OCI-M2 (cell line): ENCODE results near the gene LRRC8E.
"Not testable (repeated sequence)": the region's sequence is repeated elsewhere in the genome, so short reads cannot be mapped to it uniquely, and the experiment has no call there.

Source experiments
- DNase-seq: peaks from one replicate; lab custom pipeline; 2025; ENCODE audit not compliant: unreplicated experiment; lab: John Stamatoyannopoulos, UW

LRRC8E gene

GRCh38 chr19:7883796-7884570 is 4.3 kb upstream of the LRRC8E start:
- no peak for DNase-seq

GRCh38 chr19:7885818-7886217 is 2.5 kb upstream of the LRRC8E start:
- DNase-seq = no peak

- DNase-seq = no peak
Observed at GRCh38 chr19:7887408-7888144, 734 bp upstream of the LRRC8E start.

GRCh38 chr19:7888826-7889217 is 512 bp downstream of the LRRC8E start:
- no peak for DNase-seq

- not testable (repeated sequence) for DNase-seq
Observed at GRCh38 chr19:7893362-7894101, 5.2 kb downstream of the LRRC8E start.

- DNase-seq = no peak
Observed at GRCh38 chr19:7894612-7895309, 6.5 kb downstream of the LRRC8E start.

- no peak for DNase-seq
Observed at GRCh38 chr19:7895565-7895964, 7.3 kb downstream of the LRRC8E start.

- no peak for DNase-seq
Observed at GRCh38 chr19:7897292-7897691, 9.0 kb downstream of the LRRC8E start.

- DNase-seq = no peak
Observed at GRCh38 chr19:7898967-7899366, 10.7 kb downstream of the LRRC8E start.

GRCh38 chr19:7899751-7900378 is 11.6 kb downstream of the LRRC8E start:
- no peak for DNase-seq

GRCh38 chr19:7900401-7900870 is 12.1 kb downstream of the LRRC8E start:
- DNase-seq = no peak

- no peak for DNase-seq
Observed at GRCh38 chr19:7900931-7901330, 12.6 kb downstream of the LRRC8E start.

GRCh38 chr19:7901337-7901736 is 13.0 kb downstream of the LRRC8E start:
- DNase-seq = no peak

GRCh38 chr19:7902796-7903243 is 14.5 kb downstream of the LRRC8E start:
- DNase-seq = no peak

GRCh38 chr19:7903244-7904073 is 15.1 kb downstream of the LRRC8E start, which contains the start of gene MAP2K7:
TSS of gene MAP2K7 (plus strand) at chr19:7903877. CDS start at chr19:7903945, 68 bp downstream.
- DNase-seq = peak; percentile 87

- no peak for DNase-seq
Observed at GRCh38 chr19:7904074-7905020, 16.0 kb downstream of the LRRC8E start.

GRCh38 chr19:7905268-7905667 is 17.0 kb downstream of the LRRC8E start:
- no peak for DNase-seq

GRCh38 chr19:7905859-7906258 is 17.5 kb downstream of the LRRC8E start:
- DNase-seq = no peak
